Esophagus (tissue), 2 donors: ENCODE measurements around the gene AFF3. TPM values are rescaled to one million over a fixed set of nuclear protein-coding genes. Genes with fewer than 3 reads are reported as not detected.

Source experiments
- H3K27ac ChIP-seq, 2 donors: one replicate each; pipeline ENCODE4 v1.5.1; 2013; ENCODE audit warnings: low read depth in 2 of 2, mild to moderate bottlenecking in 2 of 2, inconsistent platforms in 1 of 2, low read length in 1 of 2, moderate library complexity in 1 of 2
- H3K27me3 ChIP-seq, 2 donors: one replicate each; pipeline ENCODE4 v1.6.1; 2013; ENCODE audit warnings: low read length in 2 of 2, control low read depth in 1 of 2, mild to moderate bottlenecking in 1 of 2; ENCODE audit not compliant: insufficient read depth in 2 of 2, control insufficient read depth in 1 of 2
- H3K36me3 ChIP-seq, 2 donors: one replicate each; pipeline ENCODE4 v1.6.1; 2013; ENCODE audit warnings: low read length in 1 of 2; ENCODE audit not compliant: control insufficient read depth in 2 of 2, insufficient read depth in 2 of 2
- H3K4me1 ChIP-seq, 2 donors: one replicate each; pipeline ENCODE4 v1.6.1; 2013; ENCODE audit warnings: low read length in 1 of 2; ENCODE audit not compliant: control insufficient read depth in 2 of 2, insufficient read depth in 2 of 2
- H3K4me3 ChIP-seq, 2 donors: one replicate each; pipeline ENCODE4 v1.5.1; 2013; ENCODE audit warnings: low read length in 2 of 2, mild to moderate bottlenecking in 2 of 2, low read depth in 1 of 2, moderate library complexity in 1 of 2
- H3K9me3 ChIP-seq, 2 donors: one replicate each; pipeline ENCODE4 v1.6.1; 2013; ENCODE audit warnings: mild to moderate bottlenecking in 2 of 2, low read depth in 1 of 2, low read length in 1 of 2, moderate library complexity in 1 of 2; ENCODE audit not compliant: control insufficient read depth in 2 of 2, insufficient read depth in 1 of 2
- WGBS, 2 donors: extraction: QIAGEN DNeasy Blood & Tissue Kit; methylation state at CpG; one replicate each; pipeline ENCODE4 v1.1.7; 2013; 5-methylcytosine and 5-hydroxymethylcytosine counted together
- polyA plus RNA-seq, 2 donors: library from polyadenylated mRNA; stranded (reverse); fragments of 200-250 nt; gene quantifications; one replicate each; pipeline ENCODE4 v1.2.3, GENCODE V29; 2013
- donor health status: healthy with polysubstance abuse.
- donor health status: Bipolar disorder and iron deficiency.

The AFF3 gene
- polyA plus RNA-seq, 2 donors, result 1.0 to 1.1 TPM

DNA sequence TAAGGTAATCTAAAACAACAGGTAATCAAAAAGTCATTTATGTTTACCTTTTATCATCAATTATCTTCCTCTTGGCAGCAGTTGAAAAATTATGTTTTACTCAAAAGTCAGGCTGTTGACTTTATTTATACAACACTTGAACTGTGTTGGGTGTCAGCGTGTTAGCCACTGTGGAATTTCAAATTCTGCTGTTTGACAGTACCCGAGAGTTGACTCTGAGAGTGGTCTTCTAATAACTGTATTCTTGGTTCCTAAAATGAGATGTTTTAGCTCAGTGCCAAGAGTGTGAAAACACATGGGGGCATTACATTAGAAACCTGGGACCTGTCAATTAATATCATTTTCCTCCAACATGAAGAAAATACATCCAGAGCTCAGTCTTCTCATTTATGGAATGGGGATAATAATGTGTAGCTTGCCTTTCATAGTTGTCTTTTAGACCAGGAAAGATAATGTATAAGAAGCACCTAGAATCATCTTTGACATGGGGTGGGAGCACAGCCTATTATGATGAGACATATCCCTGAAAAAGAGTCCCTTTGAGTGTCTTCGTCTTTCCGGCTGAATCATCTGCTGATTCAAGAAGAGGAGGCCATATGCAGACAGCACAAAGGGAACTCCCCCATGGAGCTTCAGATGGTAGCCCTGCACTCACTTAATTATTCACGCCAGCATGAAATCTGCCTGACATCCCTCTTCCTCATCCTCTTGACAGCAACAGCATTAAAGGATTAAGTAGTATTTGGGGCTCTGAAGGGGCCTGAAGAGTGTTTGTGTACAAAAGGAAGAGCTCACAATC is 89.1 kb downstream of the AFF3 start:
- no peaks in the 10 kb centered on the region for H3K4me1 ChIP-seq
- H3K9me3 ChIP-seq, result no peaks in the 10 kb centered on the region
- H3K27me3 ChIP-seq, result no peaks in the 10 kb centered on the region
- 79 to 85% methylated on average over 5 of the region's 5 CpGs for WGBS, 2 donors
- no peaks in the 10 kb centered on the region for H3K36me3 ChIP-seq
- H3K4me3 ChIP-seq, result no peak overlapping the region
- H3K27ac ChIP-seq, result no peak overlapping the region

DNA sequence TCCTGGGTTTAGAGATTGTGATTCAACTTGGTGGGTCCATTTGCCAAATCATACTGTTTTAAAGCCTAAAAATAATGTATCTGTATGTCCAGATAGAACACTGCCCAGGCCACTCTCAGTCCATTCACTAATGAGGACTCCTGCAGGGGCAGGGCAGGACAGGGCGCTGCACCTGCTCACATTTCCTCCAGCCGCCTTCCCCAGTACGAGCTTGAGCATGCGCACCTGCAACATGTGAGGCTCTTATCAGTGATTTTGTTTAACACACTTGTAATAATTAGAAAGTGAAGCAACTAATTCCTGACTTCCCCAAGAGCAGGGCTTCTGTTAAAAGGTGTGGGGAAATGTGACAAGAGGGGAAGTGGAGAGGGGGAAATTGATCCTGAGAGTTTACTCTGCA is 89.7 kb downstream of the AFF3 start:
- no peaks in the 10 kb centered on the region for H3K9me3 ChIP-seq
- H3K27ac ChIP-seq, result no peak overlapping the region
- 61 to 69% methylated on average over 4 of the region's 4 CpGs for WGBS, 2 donors
- H3K4me3 ChIP-seq, result no peak overlapping the region
- no peaks in the 10 kb centered on the region for H3K36me3 ChIP-seq
- no peaks in the 10 kb centered on the region for H3K27me3 ChIP-seq
- no peaks in the 10 kb centered on the region for H3K4me1 ChIP-seq

DNA sequence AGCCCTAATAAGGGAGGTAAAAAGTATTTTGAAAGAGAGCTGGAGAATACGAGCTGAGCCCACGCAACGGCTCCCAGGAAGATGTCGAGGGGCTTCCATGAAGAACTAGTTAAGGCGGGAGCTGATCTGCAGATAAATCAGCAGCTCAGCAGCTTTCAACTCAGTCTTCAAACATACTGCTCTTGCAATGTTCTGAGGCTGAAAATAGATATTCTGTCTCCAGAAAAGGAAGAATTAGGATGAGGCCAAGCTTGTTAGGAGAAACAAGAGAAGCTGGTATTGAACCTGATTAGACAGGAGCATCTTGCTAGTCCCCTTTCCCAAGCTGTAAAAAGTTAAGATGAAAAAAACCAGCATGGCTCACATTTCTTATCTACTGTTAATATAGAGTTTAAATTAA is 91.1 kb downstream of the AFF3 start:
- Histone ChIP-seq H3K4me1 (no peaks in the 10 kb centered on the region), H3K4me3 (no peak overlapping the region), H3K36me3 (no peaks in the 10 kb centered on the region)

DNA sequence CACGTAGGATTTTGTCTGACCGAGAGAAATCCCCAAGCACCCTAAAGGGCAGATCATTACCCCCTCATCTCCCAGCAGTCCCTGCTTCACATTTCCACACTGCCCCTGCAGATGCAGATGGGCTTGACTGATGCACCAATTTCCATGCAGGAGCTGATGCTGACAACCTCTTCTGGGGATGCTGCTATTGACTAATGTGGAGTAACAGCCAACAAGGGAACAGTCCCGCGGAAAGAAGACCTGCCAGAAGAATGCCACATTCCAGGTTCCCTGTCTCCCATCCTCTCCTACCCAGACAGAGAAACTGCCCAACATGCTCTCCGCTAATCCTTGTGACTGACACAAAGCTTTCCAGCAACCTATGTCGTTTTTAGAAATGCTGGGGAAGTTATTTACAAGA is 91.7 kb downstream of the AFF3 start:
- H3K4me3 ChIP-seq, result no peak overlapping the region
- H3K27ac ChIP-seq, result no peak overlapping the region
- 79 to 85% methylated on average over 6 of the region's 6 CpGs for WGBS, 2 donors

More for the DNA sequence above, 91.1 kb downstream of the AFF3 start:
- WGBS, 2 donors, result 92 to 94% methylated on average over 5 of the region's 5 CpGs
- no peak overlapping the region for H3K27ac ChIP-seq
- no peaks in the 10 kb centered on the region for H3K9me3 ChIP-seq
- H3K27me3 ChIP-seq, result no peaks in the 10 kb centered on the region

DNA sequence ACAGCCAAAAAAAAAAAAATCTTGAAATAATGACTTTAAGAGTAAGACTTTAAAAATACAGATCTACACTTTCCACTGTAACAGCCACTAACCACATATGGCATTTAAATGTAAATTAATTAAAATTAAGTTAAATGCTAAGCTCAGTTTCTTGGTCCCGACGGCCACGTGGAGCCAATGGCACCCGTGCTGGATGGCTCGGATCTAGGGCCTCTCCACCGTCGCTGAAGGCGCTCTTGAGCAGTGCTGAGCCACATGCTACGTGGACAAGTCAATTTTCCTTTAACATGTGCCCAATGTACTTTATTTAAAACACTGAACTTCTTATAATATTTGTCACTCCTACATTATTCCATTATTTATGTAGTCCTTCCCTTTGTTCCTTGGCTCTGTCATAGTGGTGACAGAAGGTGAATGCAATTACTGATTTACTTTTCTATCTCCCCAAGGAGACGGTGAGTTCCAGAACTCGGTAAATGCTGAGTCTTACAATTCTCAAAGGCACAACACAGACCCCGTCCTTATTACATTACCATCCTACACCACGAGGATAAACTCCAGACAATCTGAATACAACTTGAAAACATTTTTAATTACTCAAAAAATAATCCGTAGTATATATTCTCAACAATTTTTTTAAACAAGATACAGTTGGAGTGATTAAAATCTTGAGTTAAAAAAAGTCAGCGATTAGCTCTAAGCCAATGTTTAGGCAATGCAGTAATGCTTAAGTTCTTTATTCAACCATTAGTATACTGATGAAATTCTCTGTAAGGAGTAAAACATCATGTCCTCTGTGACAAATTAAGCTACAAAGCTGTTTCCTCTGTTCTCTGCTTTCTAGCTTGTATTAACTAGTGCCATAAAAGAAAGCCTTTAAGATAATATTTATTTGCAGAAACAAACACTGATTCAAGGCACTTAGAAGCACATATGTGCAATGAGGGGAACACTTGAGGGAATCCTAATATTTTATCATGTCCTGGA is 95.1 kb downstream of the AFF3 start:
- Histone ChIP-seq H3K27ac (no peak overlapping the region), H3K4me1 (no peaks in the 10 kb centered on the region), H3K9me3 (no peaks in the 10 kb centered on the region), H3K27me3 (no peaks in the 10 kb centered on the region), H3K4me3 (no peak overlapping the region), H3K36me3 (no peaks in the 10 kb centered on the region)
- WGBS, 2 donors, result 71 to 76% methylated on average over 15 of the region's 15 CpGs

More for the DNA sequence above, 91.7 kb downstream of the AFF3 start:
- H3K9me3 ChIP-seq, result no peaks in the 10 kb centered on the region
- H3K36me3 ChIP-seq, result no peaks in the 10 kb centered on the region
- H3K4me1 ChIP-seq, result no peaks in the 10 kb centered on the region
- no peaks in the 10 kb centered on the region for H3K27me3 ChIP-seq

DNA sequence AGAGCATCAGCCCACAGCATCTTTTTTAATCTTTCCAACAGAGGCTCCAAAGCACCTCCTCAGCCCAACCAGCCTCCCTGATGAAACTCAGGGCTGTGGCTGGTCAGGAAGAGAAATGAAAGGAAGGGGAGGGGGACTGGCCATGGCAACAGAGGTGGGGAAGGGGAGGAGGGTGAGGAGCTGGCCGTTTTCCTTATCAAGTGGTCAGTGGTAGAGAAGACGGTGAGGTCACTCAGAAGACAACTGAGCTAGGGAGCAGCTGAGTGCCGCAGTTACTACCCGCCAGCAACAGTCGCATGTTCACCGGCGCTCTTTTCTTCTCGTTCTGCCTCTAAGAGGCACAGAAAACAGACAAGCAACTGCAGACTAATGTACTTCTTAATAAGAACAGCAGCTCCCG is 97.4 kb downstream of the AFF3 start:
- Histone ChIP-seq H3K9me3 (no peaks in the 10 kb centered on the region), H3K36me3 (no peaks in the 10 kb centered on the region), H3K4me1 (no peaks in the 10 kb centered on the region), H3K27me3 (no peaks in the 10 kb centered on the region), H3K4me3 (no peak overlapping the region), H3K27ac (no peak overlapping the region)
- WGBS, 2 donors, result 84 to 85% methylated on average over 9 of the region's 9 CpGs

GRCh38 chr2:100043891-100044255 is 98.5 kb downstream of the AFF3 start:
- WGBS, 2 donors, result 89 to 92% methylated on average over 8 of the region's 8 CpGs
- H3K36me3 ChIP-seq, result no peaks in the 10 kb centered on the region
- no peaks in the 10 kb centered on the region for H3K27me3 ChIP-seq

GRCh38 chr2:100043081-100043890 is 99.1 kb downstream of the AFF3 start:
- no peaks in the 10 kb centered on the region for H3K9me3 ChIP-seq
- 72 to 77% methylated on average over 7 of the region's 7 CpGs for WGBS, 2 donors

More at GRCh38 chr2:100043891-100044255, 98.5 kb downstream of the AFF3 start:
- Histone ChIP-seq H3K4me1 (no peaks in the 10 kb centered on the region), H3K4me3 (no peak overlapping the region), H3K27ac (no peak overlapping the region), H3K9me3 (no peaks in the 10 kb centered on the region)

GRCh38 chr2:100042562-100042961 is 99.8 kb downstream of the AFF3 start:
- Histone ChIP-seq H3K9me3 (no peaks in the 10 kb centered on the region), H3K27ac (no peak overlapping the region), H3K36me3 (no peaks in the 10 kb centered on the region), H3K4me1 (no peaks in the 10 kb centered on the region), H3K4me3 (no peak overlapping the region), H3K27me3 (no peaks in the 10 kb centered on the region)
- 82 to 84% methylated on average over 3 of the region's 3 CpGs for WGBS, 2 donors

More at GRCh38 chr2:100043081-100043890, 99.1 kb downstream of the AFF3 start:
- H3K36me3 ChIP-seq, result no peaks in the 10 kb centered on the region
- H3K4me3 ChIP-seq, result no peak overlapping the region
- H3K4me1 ChIP-seq, result no peaks in the 10 kb centered on the region
- H3K27me3 ChIP-seq, result no peaks in the 10 kb centered on the region
- no peak overlapping the region for H3K27ac ChIP-seq
